Cerebellar nuclear complex (tissue), 1 donor: ENCODE data around the gene CLASP1.
"Not testable (repeated sequence)": the region's sequence is repeated elsewhere in the genome, so short reads cannot be mapped to it uniquely, and the experiment has no call there.

ENCODE experiments used
- DNase-seq, 2 experiments: peaks; one replicate each; lab custom pipeline; 2025; lab: John Stamatoyannopoulos, UW

Gene CLASP1

GRCh38 chr2:121475811-121476571, 173.3 kb downstream of the CLASP1 start:
- no peak for DNase-seq

GRCh38 chr2:121473512-121473911, 175.8 kb downstream of the CLASP1 start:
- DNase-seq = no peak

GRCh38 chr2:121472470-121472993, 176.7 kb downstream of the CLASP1 start:
- DNase-seq = no peak

GRCh38 chr2:121471532-121472469, 177.5 kb downstream of the CLASP1 start:
- DNase-seq = no peak

GRCh38 chr2:121470917-121471316, 178.3 kb downstream of the CLASP1 start:
- DNase-seq = no peak

- no peak for DNase-seq
Measured at GRCh38 chr2:121469356-121469755, 179.9 kb downstream of the CLASP1 start.

- no peak for DNase-seq
Measured at GRCh38 chr2:121468936-121469335, 180.3 kb downstream of the CLASP1 start.

GRCh38 chr2:121459291-121459690, 190.0 kb downstream of the CLASP1 start:
- DNase-seq = no peak

GRCh38 chr2:121456325-121456724, 192.9 kb downstream of the CLASP1 start:
- DNase-seq = no peak

- no peak for DNase-seq
Measured at GRCh38 chr2:121455446-121455845, 193.8 kb downstream of the CLASP1 start.

- DNase-seq = no peak
Measured at GRCh38 chr2:121454549-121455090, 194.6 kb downstream of the CLASP1 start.

GRCh38 chr2:121451398-121451797, 197.9 kb downstream of the CLASP1 start:
- DNase-seq = no peak

GRCh38 chr2:121450301-121450700, 199.0 kb downstream of the CLASP1 start:
- DNase-seq = no peak

- DNase-seq = no peak
Measured at GRCh38 chr2:121446647-121447241, 202.5 kb downstream of the CLASP1 start.

GRCh38 chr2:121442889-121443288, 206.4 kb downstream of the CLASP1 start:
- DNase-seq = no peak

GRCh38 chr2:121438290-121438689, 211.0 kb downstream of the CLASP1 start:
- DNase-seq = not testable (repeated sequence)

- no peak for DNase-seq
Measured at GRCh38 chr2:121436918-121437317, 212.3 kb downstream of the CLASP1 start.

- no peak for DNase-seq
Measured at GRCh38 chr2:121435790-121436189, 213.5 kb downstream of the CLASP1 start.

GRCh38 chr2:121431214-121431613, 218.0 kb downstream of the CLASP1 start:
- DNase-seq = no peak

GRCh38 chr2:121429927-121430520, 219.2 kb downstream of the CLASP1 start:
- no peak for DNase-seq

- no peak for DNase-seq
Measured at GRCh38 chr2:121429119-121429903, 220.0 kb downstream of the CLASP1 start.
